Neutrophil (primary cell): ENCODE measurements around the gene CUL1.

Experiments
- H3K27ac ChIP-seq: fragments of 200-600 bp; sonication (generic); 2 replicates; pipeline ENCODE4 v1.5.1; 2016; ENCODE audit warnings: mild to moderate bottlenecking, moderate library complexity
- H3K27me3 ChIP-seq: fragments of 200-600 bp; sonication (generic); 2 replicates; pipeline ENCODE4 v1.6.0; 2016; ENCODE audit warnings: mild to moderate bottlenecking
- H3K36me3 ChIP-seq: fragments of 200-600 bp; sonication (generic); 2 replicates; pipeline ENCODE4 v1.5.1; 2017
- H3K4me1 ChIP-seq, 2 experiments: fragments of 200-600 bp in 1 of 2; sonication (generic) in 1 of 2; 1 replicate in 1 of 2; 2 replicates in 1 of 2; pipeline versions ENCODE4 v1.5.1 to v1.6.1; 2013 to 2016; ENCODE audit warnings: low read depth in 1 of 2, low read length in 1 of 2, mild to moderate bottlenecking in 1 of 2, moderate library complexity in 1 of 2; ENCODE audit not compliant: control insufficient read depth in 1 of 2, insufficient read depth in 1 of 2
- H3K4me3 ChIP-seq, 2 experiments: fragments of 200-600 bp in 1 of 2; sonication (generic) in 1 of 2; 1 replicate in 1 of 2; 2 replicates in 1 of 2; pipeline ENCODE4 v1.5.1; 2013 to 2016; ENCODE audit warnings: low read depth in 1 of 2, low read length in 1 of 2, mild to moderate bottlenecking in 1 of 2, moderate library complexity in 1 of 2
- H3K9me3 ChIP-seq: fragments of 200-600 bp; sonication (generic); 2 replicates; pipeline ENCODE4 v1.5.1; 2016
- CTCF ChIP-seq: fragments of 200-600 bp; sonication (generic); IDR thresholded peaks from 2 replicates; pipeline ENCODE4 v1.5.1; 2016; ENCODE audit warnings: antibody characterized with exemption

CUL1 gene

GRCh38 chr7:148672041-148672440 lies 26.7 kb upstream of the CUL1 start:
- no peak overlapping the region for H3K27ac ChIP-seq
- no peaks in the 10 kb centered on the region for H3K9me3 ChIP-seq
- no peaks in the 10 kb centered on the region for H3K27me3 ChIP-seq
- no peaks in the 10 kb centered on the region for H3K4me1 ChIP-seq
- H3K36me3 ChIP-seq, result no peaks in the 10 kb centered on the region
- no peak overlapping the region for H3K4me3 ChIP-seq
- TF ChIP-seq CTCF, result no peak

GRCh38 chr7:148674689-148675088 lies 24.0 kb upstream of the CUL1 start:
- H3K27ac ChIP-seq, result no peak overlapping the region
- no peaks in the 10 kb centered on the region for H3K9me3 ChIP-seq
- no peak for TF ChIP-seq CTCF
- H3K4me3 ChIP-seq, result no peak overlapping the region
- no peaks in the 10 kb centered on the region for H3K27me3 ChIP-seq
- H3K36me3 ChIP-seq, result no peaks in the 10 kb centered on the region
- H3K4me1 ChIP-seq, result no peaks in the 10 kb centered on the region

GRCh38 chr7:148676291-148676690 lies 22.4 kb upstream of the CUL1 start:
- no peaks in the 10 kb centered on the region for H3K36me3 ChIP-seq
- no peak for TF ChIP-seq CTCF
- no peak overlapping the region for H3K4me3 ChIP-seq
- no peaks in the 10 kb centered on the region for H3K9me3 ChIP-seq
- no peak overlapping the region for H3K27ac ChIP-seq
- H3K4me1 ChIP-seq, result no peaks in the 10 kb centered on the region
- no peaks in the 10 kb centered on the region for H3K27me3 ChIP-seq

GRCh38 chr7:148681821-148682220 lies 16.9 kb upstream of the CUL1 start:
- Histone ChIP-seq H3K4me1 (no peaks in the 10 kb centered on the region), H3K4me3 (no peak overlapping the region), H3K27ac (no peak overlapping the region), H3K36me3 (no peaks in the 10 kb centered on the region), H3K27me3 (no peaks in the 10 kb centered on the region), H3K9me3 (no peaks in the 10 kb centered on the region)
- TF ChIP-seq CTCF, result no peak

GRCh38 chr7:148684289-148684830 lies 14.3 kb upstream of the CUL1 start:
- no peak for TF ChIP-seq CTCF
- Histone ChIP-seq H3K27me3 (no peaks in the 10 kb centered on the region), H3K4me1 (no peaks in the 10 kb centered on the region)

More at GRCh38 chr7:148684289-148684830, 14.3 kb upstream of the CUL1 start:
- no peaks in the 10 kb centered on the region for H3K36me3 ChIP-seq
- no peak overlapping the region for H3K4me3 ChIP-seq
- no peak overlapping the region for H3K27ac ChIP-seq
- no peaks in the 10 kb centered on the region for H3K9me3 ChIP-seq
